A549 (cell line): Measurements from ENCODE around the gene TNS3. TPM values are rescaled to one million over a fixed set of nuclear protein-coding genes. Genes with fewer than 3 reads are reported as not detected.

Source experiments
- ATAC-seq, 2 experiments: fragments of 200-7000 bp in 1 of 2; fragments of >200 bp in 1 of 2; cut with Nextera tagmentation in 1 of 2; cut with Tn5 transposase in 1 of 2; 3 replicates each; pipeline versions ENCODE4 v1.8.0 to v1.9.1; 2018 to 2020; ENCODE audit warnings: mild to moderate bottlenecking in 1 of 2, moderate library complexity in 1 of 2
- CTCF ChIA-PET: fragments of 300-600 bp; sonication (Branson Sonifier 250); formaldehyde crosslinking; extraction: SDS; loops from one replicate; lab custom pipeline; 2021; ENCODE audit warnings: antibody characterized with exemption, inconsistent platforms; lab: Yijun Ruan, JAX
- POLR2A ChIA-PET: fragments of 350-600 bp; formaldehyde crosslinking; extraction: SDS; loops from one replicate; lab custom pipeline; 2021; ENCODE audit warnings: antibody characterized with exemption, inconsistent platforms; lab: Yijun Ruan, JAX
- DNase-seq, 2 experiments: peaks; one replicate each; pipeline versions ENCODE4 v3.0.0 to v3.0.0-alpha.2; 2011 to 2016; ENCODE audit warnings: low read depth in 1 of 2, low spot score in 1 of 2
- FAIRE-seq: peaks from 2 replicates; lab custom pipeline; 2011; peaks lifted over from hg19 to GRCh38; lab: Jason Lieb, UNC
- H3K27ac ChIP-seq, 2 experiments: fragments of >200 bp; sonication (Bioruptor Twin); formaldehyde crosslinking; 3 replicates each; pipeline ENCODE4 v1.5.1; 2016 to 2017
- H3K4me1 ChIP-seq: fragments of >200 bp; sonication (Bioruptor Twin); formaldehyde crosslinking; 3 replicates; pipeline ENCODE4 v1.6.1; 2016
- H3K4me2 ChIP-seq: fragments of >200 bp; sonication (Bioruptor Twin); formaldehyde crosslinking; 3 replicates; pipeline ENCODE4 v1.6.1; 2016
- H3K4me3 ChIP-seq: fragments of >200 bp; sonication (Bioruptor Twin); formaldehyde crosslinking; 3 replicates; pipeline ENCODE4 v1.5.1; 2016
- H3K9me3 ChIP-seq: fragments of >200 bp; sonication (Bioruptor Twin); formaldehyde crosslinking; 3 replicates; pipeline ENCODE4 v1.6.1; 2016
- ATOH8 ChIP-seq: fragments of 250-450 bp; sonication (Bioruptor Pico); IDR thresholded peaks from 2 replicates; pipeline ENCODE4 v1.5.0; 2020; ENCODE audit warnings: low read depth, mild to moderate bottlenecking, moderate library complexity
- CEBPB ChIP-seq, 2 experiments: fragments of >200 bp in 1 of 2; sonication (Bioruptor Twin) in 1 of 2; formaldehyde crosslinking in 1 of 2; IDR thresholded peaks; 2 replicates each; pipeline ENCODE4 v1.6.1; 2012 to 2016
- EHF ChIP-seq: fragments of 250-450 bp; sonication (Bioruptor Pico); IDR thresholded peaks from 2 replicates; pipeline ENCODE4 v1.5.0; 2020; ENCODE audit warnings: mild to moderate bottlenecking
- ELK1 ChIP-seq: fragments of 150-350 bp; IDR thresholded peaks from 2 replicates; pipeline ENCODE4 v1.6.1; 2014; ENCODE audit warnings: low read depth, mild to moderate bottlenecking, low read length
- EP300 ChIP-seq, 2 experiments: fragments of >200 bp; sonication (Bioruptor Twin); formaldehyde crosslinking; IDR thresholded peaks; 2 replicates in 1 of 2; 3 replicates in 1 of 2; pipeline ENCODE4 v1.6.1; 2016 to 2017
- FOSB ChIP-seq: fragments of 250-450 bp; sonication (Bioruptor Pico); IDR thresholded peaks from 2 replicates; pipeline ENCODE4 v1.5.0; 2020; ENCODE audit warnings: mild to moderate bottlenecking, moderate library complexity
- FOSL2 ChIP-seq, 2 experiments: fragments of 450-650 bp in 1 of 2; fragments of >200 bp in 1 of 2; sonication (Bioruptor Twin) in 1 of 2; formaldehyde crosslinking; IDR thresholded peaks; 2 replicates each; pipeline versions ENCODE4 v1.5.0 to v1.6.1; 2016 to 2020; ENCODE audit warnings: mild to moderate bottlenecking in 1 of 2, moderate library complexity in 1 of 2
- FOXS1 ChIP-seq: fragments of 250-450 bp; sonication (Bioruptor Pico); IDR thresholded peaks from 2 replicates; pipeline ENCODE4 v1.5.0; 2020; ENCODE audit warnings: mild to moderate bottlenecking, moderate library complexity
- HOXB13 ChIP-seq: fragments of 250-450 bp; sonication (Bioruptor Pico); IDR thresholded peaks from 2 replicates; pipeline ENCODE4 v1.5.0; 2020; ENCODE audit warnings: low read depth, mild to moderate bottlenecking, moderate library complexity
- MAFK ChIP-seq: fragments of 450-650 bp; IDR thresholded peaks from 2 replicates; pipeline ENCODE4 v1.6.1; 2014; ENCODE audit not compliant: partially characterized antibody
- PHF8 ChIP-seq: fragments of 200-600 bp; sonication (generic); IDR thresholded peaks from 2 replicates; pipeline ENCODE4 v1.6.1; 2016; ENCODE audit warnings: low read depth, mild to moderate bottlenecking, antibody characterized with exemption, moderate library complexity, borderline replicate concordance
- POLR2A ChIP-seq: IDR thresholded peaks from 2 replicates; pipeline ENCODE4 v1.6.1; 2012; ENCODE audit warnings: mild to moderate bottlenecking, low read length
- RARB ChIP-seq: fragments of 250-450 bp; sonication (Bioruptor Pico); IDR thresholded peaks from 2 replicates; pipeline ENCODE4 v1.8.0; 2021; ENCODE audit warnings: mild to moderate bottlenecking, moderate library complexity
- REST ChIP-seq: fragments of 200-600 bp; sonication (generic); IDR thresholded peaks from 2 replicates; pipeline ENCODE4 v1.6.1; 2016; ENCODE audit warnings: antibody characterized with exemption, mild to moderate bottlenecking, moderate library complexity
- RFX5 ChIP-seq: fragments of 450-650 bp; IDR thresholded peaks from 2 replicates; pipeline ENCODE4 v1.7.1; 2014; ENCODE audit warnings: antibody characterized with exemption, mild to moderate bottlenecking, moderate library complexity
- TP53 ChIP-seq: fragments of 250-450 bp; sonication (Bioruptor Pico); IDR thresholded peaks from 2 replicates; pipeline ENCODE4 v1.5.0; 2021; ENCODE audit warnings: mild to moderate bottlenecking, moderate library complexity
- USF2 ChIP-seq: fragments of 450-650 bp; IDR thresholded peaks from 2 replicates; pipeline ENCODE4 v1.6.1; 2014; ENCODE audit warnings: antibody characterized with exemption
- ZC3H11A ChIP-seq: fragments of 450-650 bp; IDR thresholded peaks from 2 replicates; pipeline ENCODE4 v1.6.1; 2014; ENCODE audit warnings: antibody characterized with exemption, mild to moderate bottlenecking
- ZNF302 ChIP-seq: fragments of 250-450 bp; sonication (Bioruptor Pico); IDR thresholded peaks from 2 replicates; pipeline ENCODE4 v1.9.0; 2021; ENCODE audit warnings: inconsistent platforms, mild to moderate bottlenecking, moderate library complexity
- WGBS: methylation state at CpG from one replicate; pipeline ENCODE4 v1.1.6; 2017; ENCODE audit errors: missing lambda C conversion rate; 5-methylcytosine and 5-hydroxymethylcytosine counted together
- polyA plus RNA-seq, 4 experiments: library from polyadenylated mRNA; depleted of rRNA in 3 of 4; stranded (reverse); fragments of >200 nt; fragmentation: RNase III in 1 of 4; extraction: RNeasy Plus Mini Kit Qiagen cat#74134 plus additional on column Dnase treatment in 1 of 4; gene quantifications; 2 replicates in 3 of 4; 3 replicates in 1 of 4; pipeline ENCODE4 v1.2.3, GENCODE V29; 2011 to 2017
- TF ChIP-seq, protein P1 (sequence below): fragments of >200 bp; sonication (Bioruptor Twin); formaldehyde crosslinking; IDR thresholded peaks from 3 replicates; pipeline ENCODE4 v1.5.1; 2016
- TF ChIP-seq, protein P2 (sequence below): fragments of >200 bp; sonication (Bioruptor Twin); formaldehyde crosslinking; IDR thresholded peaks from 2 replicates; pipeline ENCODE4 v1.6.1; 2016
- TF ChIP-seq, protein P3 (sequence below): IDR thresholded peaks from 2 replicates; pipeline ENCODE4 v1.6.1; 2012; ENCODE audit warnings: low read depth, borderline replicate concordance

TNS3 gene
- polyA plus RNA-seq, 2 of the 4 experiments (the other 2 are of a cell fraction): 107 to 134 TPM

- FAIRE-seq (no peak), DNase-seq (no peak)
- POLR2A ChIA-PET: no interaction called here
Measured at GRCh38 chr7:47443049-47443448, 138.9 kb downstream of the TNS3 start.

GRCh38 chr7:47442605-47442865, 139.4 kb downstream of the TNS3 start:
- peaks cover 80% of the 10 kb centered on the region for H3K4me1 ChIP-seq
- POLR2A ChIA-PET: no interaction called here
- H3K4me3 ChIP-seq: no peak overlapping the region
- H3K27ac ChIP-seq: peak overlapping the region; percentile 14 to 55; a peak in 2 of 6 replicates
- peak overlapping the region; percentile 47; the same call in 2 of the 3 replicates for H3K4me2 ChIP-seq
- TF ChIP-seq EHF (CRISPR knock-in tag) (no peak), MAFK (no peak), FOSL2 (IDR thresholded peaks at IDR 0.05) (no peak), FOSL2 (CRISPR knock-in tag; IDR thresholded peaks at IDR 0.05) (no peak)
- FAIRE-seq (no peak), DNase-seq (no peak), ATAC-seq (no peak)
- WGBS: 78% methylated on average over 4 of the region's 4 CpGs
- no peaks in the 10 kb centered on the region for H3K9me3 ChIP-seq
- CTCF ChIA-PET: interaction anchor here (1.6 kb wide), 1 partner anchor 8 kb away, joined by 6 read pairs; no protein-coding TSS in a partner anchor

More at GRCh38 chr7:47443049-47443448, 138.9 kb downstream of the TNS3 start:
- Histone ChIP-seq H3K4me3 (no peak overlapping the region), H3K4me2 (peak overlapping the region; percentile 47; the same call in 1 of the 3 replicates), H3K9me3 (no peaks in the 10 kb centered on the region), H3K27ac (peak overlapping the region in 1 of 2 experiments; percentile 55; a peak in 2 of 6 replicates), H3K4me1 (peaks cover 80% of the 10 kb centered on the region)
- ATAC-seq: no peak
- 68% methylated on average over 7 of the region's 8 CpGs for WGBS
- no peak for TF ChIP-seq CEBPB (IDR thresholded peaks at IDR 0.05)
- TF ChIP-seq EP300 (IDR thresholded peaks at IDR 0.05): no peak
- TF ChIP-seq RARB: no peak
- no peak for TF ChIP-seq FOSB (CRISPR knock-in tag)
- no peak for TF ChIP-seq MAFK
- TF ChIP-seq ZNF302 (CRISPR knock-in tag): no peak
- TF ChIP-seq ZC3H11A: no peak
- TF ChIP-seq RFX5: no peak
- TF ChIP-seq, protein P1, sequence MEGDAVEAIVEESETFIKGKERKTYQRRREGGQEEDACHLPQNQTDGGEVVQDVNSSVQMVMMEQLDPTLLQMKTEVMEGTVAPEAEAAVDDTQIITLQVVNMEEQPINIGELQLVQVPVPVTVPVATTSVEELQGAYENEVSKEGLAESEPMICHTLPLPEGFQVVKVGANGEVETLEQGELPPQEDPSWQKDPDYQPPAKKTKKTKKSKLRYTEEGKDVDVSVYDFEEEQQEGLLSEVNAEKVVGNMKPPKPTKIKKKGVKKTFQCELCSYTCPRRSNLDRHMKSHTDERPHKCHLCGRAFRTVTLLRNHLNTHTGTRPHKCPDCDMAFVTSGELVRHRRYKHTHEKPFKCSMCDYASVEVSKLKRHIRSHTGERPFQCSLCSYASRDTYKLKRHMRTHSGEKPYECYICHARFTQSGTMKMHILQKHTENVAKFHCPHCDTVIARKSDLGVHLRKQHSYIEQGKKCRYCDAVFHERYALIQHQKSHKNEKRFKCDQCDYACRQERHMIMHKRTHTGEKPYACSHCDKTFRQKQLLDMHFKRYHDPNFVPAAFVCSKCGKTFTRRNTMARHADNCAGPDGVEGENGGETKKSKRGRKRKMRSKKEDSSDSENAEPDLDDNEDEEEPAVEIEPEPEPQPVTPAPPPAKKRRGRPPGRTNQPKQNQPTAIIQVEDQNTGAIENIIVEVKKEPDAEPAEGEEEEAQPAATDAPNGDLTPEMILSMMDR: no peak
- TF ChIP-seq PHF8: no peak
- TF ChIP-seq, protein P2, sequence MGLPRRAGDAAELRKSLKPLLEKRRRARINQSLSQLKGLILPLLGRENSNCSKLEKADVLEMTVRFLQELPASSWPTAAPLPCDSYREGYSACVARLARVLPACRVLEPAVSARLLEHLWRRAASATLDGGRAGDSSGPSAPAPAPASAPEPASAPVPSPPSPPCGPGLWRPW: no peak
- TF ChIP-seq FOXS1 (CRISPR knock-in tag): no peak
- TF ChIP-seq ELK1: no peak
- TF ChIP-seq USF2: no peak
- CTCF ChIA-PET: interaction anchor here (1.2 to 1.6 kb wide), 3 partner anchors 8 to 41 kb away, joined by 3 to 6 read pairs (median 4); no protein-coding TSS in a partner anchor

GRCh38 chr7:47441796-47442604, 139.9 kb downstream of the TNS3 start:
- no peak for FAIRE-seq
- TF ChIP-seq HOXB13 (CRISPR knock-in tag) (no peak), REST (no peak), TP53 (no peak), ATOH8 (CRISPR knock-in tag) (no peak), POLR2A (no peak)
- TF ChIP-seq, protein P3, sequence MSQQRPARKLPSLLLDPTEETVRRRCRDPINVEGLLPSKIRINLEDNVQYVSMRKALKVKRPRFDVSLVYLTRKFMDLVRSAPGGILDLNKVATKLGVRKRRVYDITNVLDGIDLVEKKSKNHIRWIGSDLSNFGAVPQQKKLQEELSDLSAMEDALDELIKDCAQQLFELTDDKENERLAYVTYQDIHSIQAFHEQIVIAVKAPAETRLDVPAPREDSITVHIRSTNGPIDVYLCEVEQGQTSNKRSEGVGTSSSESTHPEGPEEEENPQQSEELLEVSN: no peak
- TF ChIP-seq, protein P2: no peak

More at GRCh38 chr7:47441796-47442604, 139.9 kb downstream of the TNS3 start:
- H3K4me1 ChIP-seq: peaks cover 80% of the 10 kb centered on the region
- POLR2A ChIA-PET: no interaction called here
- CTCF ChIA-PET: interaction anchor here (1.6 kb wide), 1 partner anchor 13 kb away, joined by 5 read pairs; no protein-coding TSS in a partner anchor
- peak overlapping the region; percentile 38 to 76; a peak in 4 of 6 replicates for H3K27ac ChIP-seq
- H3K9me3 ChIP-seq: no peaks in the 10 kb centered on the region
- H3K4me3 ChIP-seq: no peak overlapping the region
- ATAC-seq: peak in 1 of 2 experiments; percentile 9; a peak in 1 of 6 replicates
- 61% methylated on average over 11 of the region's 11 CpGs for WGBS
- peak overlapping the region; percentile 47 for H3K4me2 ChIP-seq
- no peak for DNase-seq
